Occipital lobe (tissue), 2 donors: ENCODE data around the gene CSRP3. TPM values are rescaled to one million over a fixed set of nuclear protein-coding genes. Genes with fewer than 3 reads are reported as not detected.
"Not testable (repeated sequence)": the region's sequence is repeated elsewhere in the genome, so short reads cannot be mapped to it uniquely, and the experiment has no call there.

ENCODE experiments used
- DNase-seq: peaks from one replicate; lab custom pipeline; 2025; lab: John Stamatoyannopoulos, UW
- total RNA-seq: library from RNA; depleted of rRNA; stranded (reverse); fragments of >200 nt; gene quantifications from one replicate; pipeline ENCODE4 v1.2.3, GENCODE V29; 2014

CSRP3 gene
- total RNA-seq, 1 donor from 2014 or later, result 0.31 TPM

GRCh38 chr11:19187114-19187832 is 14.5 kb downstream of the CSRP3 start:
- DNase-seq, result no peak

- DNase-seq, result no peak
Observed at GRCh38 chr11:19185516-19186052, 16.2 kb downstream of the CSRP3 start.

GRCh38 chr11:19185036-19185435 is 16.7 kb downstream of the CSRP3 start:
- DNase-seq, result no peak

- DNase-seq, result no peak
Observed at GRCh38 chr11:19183646-19184045, 18.1 kb downstream of the CSRP3 start.

- no peak for DNase-seq
Observed at GRCh38 chr11:19181531-19182261, 20.1 kb downstream of the CSRP3 start.

GRCh38 chr11:19176629-19177186 is 25.1 kb downstream of the CSRP3 start:
- no peak for DNase-seq

- DNase-seq, result no peak
Observed at GRCh38 chr11:19173964-19174638, 27.7 kb downstream of the CSRP3 start.

GRCh38 chr11:19173004-19173689 is 28.6 kb downstream of the CSRP3 start:
- no peak for DNase-seq

GRCh38 chr11:19168090-19168489 is 33.7 kb downstream of the CSRP3 start:
- no peak for DNase-seq

- no peak for DNase-seq
Observed at GRCh38 chr11:19164881-19165280, 36.9 kb downstream of the CSRP3 start.

GRCh38 chr11:19164230-19164855 is 37.4 kb downstream of the CSRP3 start:
- DNase-seq, result no peak

- no peak for DNase-seq
Observed at GRCh38 chr11:19163617-19164016, 38.2 kb downstream of the CSRP3 start.

GRCh38 chr11:19162951-19163505 is 38.8 kb downstream of the CSRP3 start:
- no peak for DNase-seq

- DNase-seq, result no peak
Observed at GRCh38 chr11:19161651-19162050, 40.1 kb downstream of the CSRP3 start.

GRCh38 chr11:19160847-19161246 is 40.9 kb downstream of the CSRP3 start:
- no peak for DNase-seq

GRCh38 chr11:19156892-19157291 is 44.9 kb downstream of the CSRP3 start:
- no peak for DNase-seq

- no peak for DNase-seq
Observed at GRCh38 chr11:19145319-19145718, 56.5 kb downstream of the CSRP3 start.

GRCh38 chr11:19136884-19137283 is 64.9 kb downstream of the CSRP3 start:
- not testable (repeated sequence) for DNase-seq

GRCh38 chr11:19134004-19134403 is 67.8 kb downstream of the CSRP3 start:
- no peak for DNase-seq
